H9 (cell line): Measurements from ENCODE around the gene CCDC93. TPM values are rescaled to one million over a fixed set of nuclear protein-coding genes. Genes with fewer than 3 reads are reported as not detected.

Experiments
- DNase-seq: peaks from one replicate; pipeline ENCODE4 v3.0.0-alpha.2; 2017
- H2AFZ ChIP-seq: one replicate; pipeline ENCODE4 v1.6.1; 2013; ENCODE audit warnings: mild to moderate bottlenecking, low read length, control low read depth, moderate library complexity
- H2AK5ac ChIP-seq: 2 replicates; pipeline ENCODE4 v1.6.1; 2013; ENCODE audit warnings: low read length, control low read depth, mixed read lengths; ENCODE audit not compliant: insufficient read length
- H2BK120ac ChIP-seq: one replicate; pipeline ENCODE4 v1.6.1; 2013; ENCODE audit warnings: low read depth, mild to moderate bottlenecking, low read length, control low read depth, inconsistent platforms; ENCODE audit not compliant: poor library complexity, severe bottlenecking
- H2BK12ac ChIP-seq: 2 replicates; pipeline ENCODE4 v1.6.1; 2013; ENCODE audit warnings: low read length, control low read depth, mixed read lengths, low read depth; ENCODE audit not compliant: insufficient read length
- H2BK15ac ChIP-seq: 2 replicates; pipeline ENCODE4 v1.6.1; 2013; ENCODE audit warnings: low read depth, low read length, control low read depth
- H2BK20ac ChIP-seq: one replicate; pipeline ENCODE4 v1.6.1; 2013; ENCODE audit warnings: low read depth, mild to moderate bottlenecking, low read length, control low read depth, inconsistent platforms; ENCODE audit not compliant: poor library complexity, severe bottlenecking
- H2BK5ac ChIP-seq: 2 replicates; pipeline ENCODE4 v1.6.1; 2013; ENCODE audit warnings: low read length, control low read depth, mixed read lengths; ENCODE audit not compliant: insufficient read length
- H3K14ac ChIP-seq: 2 replicates; pipeline ENCODE4 v1.6.1; 2013; ENCODE audit warnings: low read length, control low read depth; ENCODE audit not compliant: insufficient read depth
- H3K18ac ChIP-seq: 2 replicates; pipeline ENCODE4 v1.6.1; 2013; ENCODE audit warnings: low read depth, mild to moderate bottlenecking, mixed read lengths, low read length, control low read depth; ENCODE audit not compliant: insufficient read length
- H3K23ac ChIP-seq: 2 replicates; pipeline ENCODE4 v1.6.1; 2013; ENCODE audit warnings: low read length, control low read depth, mixed read lengths, low read depth; ENCODE audit not compliant: insufficient read length
- H3K23me2 ChIP-seq: 2 replicates; pipeline ENCODE4 v1.6.1; 2013; ENCODE audit warnings: low read depth, mild to moderate bottlenecking, mixed read lengths, low read length, control low read depth; ENCODE audit not compliant: insufficient read length, poor library complexity, severe bottlenecking
- H3K27ac ChIP-seq: 2 replicates; pipeline ENCODE4 v1.5.1; 2013; ENCODE audit warnings: low read length, control low read depth, mixed read lengths, low read depth; ENCODE audit not compliant: insufficient read length
- H3K27me3 ChIP-seq: 2 replicates; pipeline ENCODE4 v1.6.1; 2013; ENCODE audit warnings: low read length, control low read depth, inconsistent platforms; ENCODE audit not compliant: insufficient read depth
- H3K4ac ChIP-seq: 2 replicates; pipeline ENCODE4 v1.6.1; 2013; ENCODE audit warnings: low read depth, mild to moderate bottlenecking, control low read depth, inconsistent platforms, low read length, moderate library complexity
- H3K4me1 ChIP-seq: 2 replicates; pipeline ENCODE4 v1.6.1; 2013; ENCODE audit warnings: low read length, control low read depth, inconsistent platforms; ENCODE audit not compliant: insufficient read depth
- H3K4me2 ChIP-seq: 2 replicates; pipeline ENCODE4 v1.6.1; 2013; ENCODE audit warnings: low read length, control low read depth, mixed read lengths; ENCODE audit not compliant: insufficient read length, insufficient read depth
- H3K56ac ChIP-seq: 2 replicates; pipeline ENCODE4 v1.6.1; 2013; ENCODE audit warnings: low read depth, mild to moderate bottlenecking, mixed read lengths, low read length, control low read depth; ENCODE audit not compliant: insufficient read length
- H3K79me1 ChIP-seq: 2 replicates; pipeline ENCODE4 v1.6.1; 2013; ENCODE audit warnings: low read depth, mild to moderate bottlenecking, moderate library complexity, low read length, control low read depth, inconsistent platforms; ENCODE audit not compliant: insufficient read depth, poor library complexity, severe bottlenecking
- H3K79me2 ChIP-seq: 2 replicates; pipeline ENCODE4 v1.6.1; 2013; ENCODE audit warnings: low read length, control low read depth, inconsistent platforms; ENCODE audit not compliant: insufficient read depth
- H3K9ac ChIP-seq: 2 replicates; pipeline ENCODE4 v1.6.1; 2013; ENCODE audit warnings: low read length, control low read depth, mixed read lengths; ENCODE audit not compliant: insufficient read length; ENCODE audit errors: extremely low read depth
- H3K9me3 ChIP-seq: one replicate; pipeline ENCODE4 v1.6.1; 2013; ENCODE audit warnings: low read depth, low read length, inconsistent platforms; ENCODE audit not compliant: control insufficient read depth
- H3T11ph ChIP-seq: one replicate; pipeline ENCODE4 v1.6.1; 2013; ENCODE audit warnings: mild to moderate bottlenecking, low read length, control low read depth, inconsistent platforms
- H4K20me1 ChIP-seq: one replicate; pipeline ENCODE4 v1.6.1; 2013; ENCODE audit not compliant: control insufficient read depth, insufficient read length, insufficient read depth
- H4K5ac ChIP-seq: 2 replicates; pipeline ENCODE4 v1.6.1; 2013; ENCODE audit warnings: low read depth, mild to moderate bottlenecking, mixed read lengths, low read length, control low read depth; ENCODE audit not compliant: insufficient read length
- H4K8ac ChIP-seq: replicated peaks from 2 replicates; pipeline ENCODE4 v1.6.1; 2013; ENCODE audit warnings: low read length, control low read depth, mixed read lengths, low read depth; ENCODE audit not compliant: insufficient read length
- H4K91ac ChIP-seq: 2 replicates; pipeline ENCODE4 v1.6.1; 2013; ENCODE audit warnings: low read depth, mild to moderate bottlenecking, moderate library complexity, mixed read lengths, low read length, control low read depth; ENCODE audit not compliant: insufficient read length
- H3K27ac Mint-ChIP-seq, 3 experiments: 2 replicates in 2 of 3; 3 replicates in 1 of 3; pipeline ENCODE4 v1.8.0; 2020 to 2021; ENCODE audit warnings: mixed read lengths in 3 of 3, mild to moderate bottlenecking in 1 of 3, moderate library complexity in 1 of 3
- H3K27me3 Mint-ChIP-seq: 2 replicates; pipeline ENCODE4 v1.8.0; 2021; ENCODE audit warnings: low read depth, mild to moderate bottlenecking, moderate library complexity, mixed read lengths
- H3K36me3 Mint-ChIP-seq, 3 experiments: 2 replicates in 2 of 3; 3 replicates in 1 of 3; pipeline ENCODE4 v1.8.0; 2020 to 2021; ENCODE audit warnings: low read depth in 3 of 3, mixed read lengths in 3 of 3; ENCODE audit not compliant: insufficient read depth in 1 of 3
- H3K4me1 Mint-ChIP-seq, 2 experiments: 2 replicates each; pipeline ENCODE4 v1.8.0; 2020; ENCODE audit warnings: mixed read lengths in 2 of 2
- H3K4me3 Mint-ChIP-seq, 2 experiments: 2 replicates in 1 of 2; 3 replicates in 1 of 2; pipeline ENCODE4 v1.8.0; 2020 to 2021; ENCODE audit warnings: mild to moderate bottlenecking in 2 of 2, mixed read lengths in 2 of 2, moderate library complexity in 1 of 2
- H3K9me3 Mint-ChIP-seq, 2 experiments: 2 replicates in 1 of 2; 3 replicates in 1 of 2; pipeline ENCODE4 v1.8.0; 2020; ENCODE audit warnings: mild to moderate bottlenecking in 2 of 2, mixed read lengths in 2 of 2, moderate library complexity in 1 of 2
- WGBS: extraction: QIAGEN DNeasy Blood & Tissue Kit; methylation state at CpG from one replicate; pipeline ENCODE4 v1.1.7; 2013; ENCODE audit warnings: missing lambda C conversion rate, low lambda C conversion rate, mixed read lengths; ENCODE audit not compliant: insufficient read length; ENCODE audit errors: extremely low coverage; 5-methylcytosine and 5-hydroxymethylcytosine counted together
- total RNA-seq: library from RNA; stranded (reverse); gene quantifications from 2 replicates; pipeline ENCODE4 v1.2.1, GENCODE V29; 2021
- TF ChIP-seq, protein P1 (sequence below): fragments of 200-600 bp; sonication (generic); conservative IDR thresholded peaks from 3 replicates; pipeline ENCODE4 v1.8.0; 2021; ENCODE audit warnings: antibody characterized with exemption, mild to moderate bottlenecking

Gene CCDC93
- total RNA-seq, 1 experiment from 2014 or later: 16.4 TPM

DNA sequence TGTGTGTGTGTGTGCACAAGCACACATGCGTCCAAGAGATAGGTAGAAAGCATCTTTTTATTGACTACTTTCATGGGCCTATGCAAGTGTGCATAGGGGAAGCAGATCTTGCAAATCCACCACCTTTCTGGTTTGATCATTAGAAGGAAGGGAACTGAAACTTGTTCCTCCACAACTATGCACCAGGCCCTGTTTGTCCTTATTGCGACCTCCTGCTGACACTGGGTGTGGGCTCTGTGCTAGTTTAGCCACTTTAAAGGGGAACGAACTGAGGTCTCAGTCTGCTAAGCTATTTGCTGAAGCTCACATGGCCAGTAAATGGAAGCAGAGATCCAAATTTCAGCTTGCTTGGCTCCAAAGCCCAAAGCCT, 42.3 kb upstream of the CCDC93 start:
- Histone ChIP-seq H3K79me2 (no peaks in the 10 kb centered on the region), H2BK20ac (no peak overlapping the region), H3K23ac (no peak overlapping the region), H4K8ac (no peak overlapping the region), H4K5ac (no peak overlapping the region), H4K20me1 (no peaks in the 10 kb centered on the region), H3K79me1 (no peaks in the 10 kb centered on the region), H3K27me3 (no peaks in the 10 kb centered on the region), H3K14ac (no peak overlapping the region), H3K4me2 (no peak overlapping the region), H3K27ac (no peak overlapping the region), H3K4ac (no peak overlapping the region), H2AK5ac (no peak overlapping the region), H4K91ac (no peak overlapping the region), H2AFZ (no peak overlapping the region), H2BK12ac (no peak overlapping the region), H3K18ac (no peak overlapping the region), H2BK5ac (no peak overlapping the region), H3T11ph (no peak overlapping the region), H3K56ac (no peak overlapping the region), H2BK120ac (no peak overlapping the region), H3K9ac (no peak overlapping the region), H3K4me1 (no peaks in the 10 kb centered on the region), H2BK15ac (no peak overlapping the region; the same call in 1 of the 2 replicates), H3K23me2 (no peaks in the 10 kb centered on the region), H3K9me3 (no peaks in the 10 kb centered on the region)
- Mint-ChIP-seq H3K36me3 (no peaks in the 10 kb centered on the region), H3K27me3 (peaks cover 2% of the 10 kb centered on the region; the same call in 1 of the 2 replicates), H3K4me1 (peaks cover 0 to 3% of the 10 kb centered on the region in 2 experiments; a peak in 2 of 4 replicates), H3K9me3 (no peaks in the 10 kb centered on the region), H3K27ac (no peak overlapping the region), H3K4me3 (no peak overlapping the region)
- TF ChIP-seq, protein P1, sequence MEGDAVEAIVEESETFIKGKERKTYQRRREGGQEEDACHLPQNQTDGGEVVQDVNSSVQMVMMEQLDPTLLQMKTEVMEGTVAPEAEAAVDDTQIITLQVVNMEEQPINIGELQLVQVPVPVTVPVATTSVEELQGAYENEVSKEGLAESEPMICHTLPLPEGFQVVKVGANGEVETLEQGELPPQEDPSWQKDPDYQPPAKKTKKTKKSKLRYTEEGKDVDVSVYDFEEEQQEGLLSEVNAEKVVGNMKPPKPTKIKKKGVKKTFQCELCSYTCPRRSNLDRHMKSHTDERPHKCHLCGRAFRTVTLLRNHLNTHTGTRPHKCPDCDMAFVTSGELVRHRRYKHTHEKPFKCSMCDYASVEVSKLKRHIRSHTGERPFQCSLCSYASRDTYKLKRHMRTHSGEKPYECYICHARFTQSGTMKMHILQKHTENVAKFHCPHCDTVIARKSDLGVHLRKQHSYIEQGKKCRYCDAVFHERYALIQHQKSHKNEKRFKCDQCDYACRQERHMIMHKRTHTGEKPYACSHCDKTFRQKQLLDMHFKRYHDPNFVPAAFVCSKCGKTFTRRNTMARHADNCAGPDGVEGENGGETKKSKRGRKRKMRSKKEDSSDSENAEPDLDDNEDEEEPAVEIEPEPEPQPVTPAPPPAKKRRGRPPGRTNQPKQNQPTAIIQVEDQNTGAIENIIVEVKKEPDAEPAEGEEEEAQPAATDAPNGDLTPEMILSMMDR: no peak
- WGBS: no CpG with 5 or more reads among the region's 3 CpGs
- DNase-seq: no peak
